ENCODE data around the gene LIMA1.

DNA sequence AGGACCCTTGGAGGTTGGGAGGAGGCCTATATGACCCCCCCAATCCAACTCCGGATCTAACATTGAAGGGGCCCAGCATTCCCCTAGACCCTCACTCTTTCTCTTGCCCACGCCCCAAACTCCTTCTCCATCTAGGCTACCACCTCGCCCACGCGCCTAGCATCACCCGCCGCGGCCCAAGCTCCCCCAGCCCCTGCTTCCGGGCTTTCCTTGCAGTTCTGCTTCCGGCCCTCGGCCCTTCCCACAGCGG, 116.6 kb downstream of the LIMA1 start:
- TF ChIP-seq POLR2A (IDR thresholded peaks at IDR 0.05), result no peak
- TF ChIP-seq, protein P1, sequence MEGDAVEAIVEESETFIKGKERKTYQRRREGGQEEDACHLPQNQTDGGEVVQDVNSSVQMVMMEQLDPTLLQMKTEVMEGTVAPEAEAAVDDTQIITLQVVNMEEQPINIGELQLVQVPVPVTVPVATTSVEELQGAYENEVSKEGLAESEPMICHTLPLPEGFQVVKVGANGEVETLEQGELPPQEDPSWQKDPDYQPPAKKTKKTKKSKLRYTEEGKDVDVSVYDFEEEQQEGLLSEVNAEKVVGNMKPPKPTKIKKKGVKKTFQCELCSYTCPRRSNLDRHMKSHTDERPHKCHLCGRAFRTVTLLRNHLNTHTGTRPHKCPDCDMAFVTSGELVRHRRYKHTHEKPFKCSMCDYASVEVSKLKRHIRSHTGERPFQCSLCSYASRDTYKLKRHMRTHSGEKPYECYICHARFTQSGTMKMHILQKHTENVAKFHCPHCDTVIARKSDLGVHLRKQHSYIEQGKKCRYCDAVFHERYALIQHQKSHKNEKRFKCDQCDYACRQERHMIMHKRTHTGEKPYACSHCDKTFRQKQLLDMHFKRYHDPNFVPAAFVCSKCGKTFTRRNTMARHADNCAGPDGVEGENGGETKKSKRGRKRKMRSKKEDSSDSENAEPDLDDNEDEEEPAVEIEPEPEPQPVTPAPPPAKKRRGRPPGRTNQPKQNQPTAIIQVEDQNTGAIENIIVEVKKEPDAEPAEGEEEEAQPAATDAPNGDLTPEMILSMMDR (IDR thresholded peaks at IDR 0.05), result no peak

Measured in lower leg skin (tissue), 3 donors.